Activated naive CD4-positive, alpha-beta T cell treated with anti-CD3 and anti-CD28 coated beads for 36 hours (primary cell): ENCODE data around the gene PPP2R2D. TPM values are rescaled to one million over a fixed set of nuclear protein-coding genes. Genes with fewer than 3 reads are reported as not detected.
"Not testable (repeated sequence)": the region's sequence is repeated elsewhere in the genome, so short reads cannot be mapped to it uniquely, and the experiment has no call there.

Source experiments
- CTCF ChIA-PET: fragments of 350-600 bp; sonication (Branson Sonifier 250); formaldehyde crosslinking; loops from one replicate; lab custom pipeline; 2021; ENCODE audit warnings: antibody characterized with exemption; lab: Charles Lee
- DNase-seq: peaks from one replicate; pipeline ENCODE4 v3.0.0-alpha.2; 2020
- H3K27ac Mint-ChIP-seq: one replicate; pipeline ENCODE4 v1.8.0; 2021; ENCODE audit warnings: mild to moderate bottlenecking, mixed read lengths
- H3K27me3 Mint-ChIP-seq: one replicate; pipeline ENCODE4 v1.8.0; 2021; ENCODE audit warnings: low read depth, mixed read lengths
- H3K36me3 Mint-ChIP-seq: one replicate; pipeline ENCODE4 v1.8.0; 2021; ENCODE audit warnings: low read depth, mixed read lengths
- H3K4me1 Mint-ChIP-seq: one replicate; pipeline ENCODE4 v1.8.0; 2021; ENCODE audit warnings: low read depth, mixed read lengths
- H3K4me3 Mint-ChIP-seq: one replicate; pipeline ENCODE4 v1.8.0; 2021; ENCODE audit warnings: mild to moderate bottlenecking, moderate library complexity, mixed read lengths
- H3K9me3 Mint-ChIP-seq: one replicate; pipeline ENCODE4 v1.8.0; 2021; ENCODE audit warnings: mixed read lengths
- intact Hi-C: fragments of 100-400 bp; cut with micrococcal nuclease; formaldehyde crosslinking; loops from one replicate; pipeline ENCODE4 v1.15.1; 2023
- total RNA-seq, 2 experiments: library from RNA; stranded (reverse); gene quantifications; one replicate each; pipeline ENCODE4 v1.2.3, GENCODE V29; 2021

The PPP2R2D gene
- total RNA-seq, 2 experiments from 2014 or later, result 31.5 to 34.7 TPM

- not testable (repeated sequence) for DNase-seq, H3K27ac Mint-ChIP-seq, H3K4me3 Mint-ChIP-seq, H3K36me3 Mint-ChIP-seq, H3K9me3 Mint-ChIP-seq, H3K27me3 Mint-ChIP-seq
- intact Hi-C loops, result loop anchor here (2.0 kb wide), 1 partner anchor 17 kb away; the partner anchor contains the start of gene PPP2R2D
- CTCF ChIA-PET, result interaction anchor here (0.7 to 0.9 kb wide), 3 partner anchors 139 to 280 kb away, joined by 3 to 5 read pairs (median 4); no protein-coding TSS in a partner anchor
- peaks cover 13% of the 10 kb centered on the region for H3K4me1 Mint-ChIP-seq
Measured at GRCh38 chr10:131883621-131884393, 17.0 kb upstream of the PPP2R2D start.

- H3K27ac Mint-ChIP-seq, result no peak overlapping the region
Measured at GRCh38 chr10:131885391-131886165, 15.2 kb upstream of the PPP2R2D start.

GRCh38 chr10:131886237-131886636 is 14.6 kb upstream of the PPP2R2D start:
- no peak overlapping the region for H3K27ac Mint-ChIP-seq
- CTCF ChIA-PET, result interaction anchor here (0.6 to 4.5 kb wide), 28 partner anchors 8 to 276 kb away, joined by 3 to 94 read pairs (median 5); partner anchors contain the start of genes BNIP3 and PPP2R2D
- peaks cover 13% of the 10 kb centered on the region for H3K4me1 Mint-ChIP-seq
- H3K36me3 Mint-ChIP-seq, result no peaks in the 10 kb centered on the region
- no peaks in the 10 kb centered on the region for H3K27me3 Mint-ChIP-seq
- intact Hi-C loops, result loop anchor here (5.0 kb wide), 1 partner anchor 271 kb away; no protein-coding TSS in a partner anchor
- H3K4me3 Mint-ChIP-seq, result no peak overlapping the region
- H3K9me3 Mint-ChIP-seq, result no peaks in the 10 kb centered on the region
- DNase-seq, result no peak

More at GRCh38 chr10:131885391-131886165, 15.2 kb upstream of the PPP2R2D start:
- Mint-ChIP-seq H3K27me3 (no peaks in the 10 kb centered on the region), H3K4me3 (no peak overlapping the region), H3K4me1 (peaks cover 13% of the 10 kb centered on the region), H3K9me3 (no peaks in the 10 kb centered on the region), H3K36me3 (no peaks in the 10 kb centered on the region)
- DNase-seq, result peak; percentile 86
- CTCF ChIA-PET, result interaction anchor here (0.6 to 4.5 kb wide), 35 partner anchors 8 to 277 kb away, joined by 3 to 94 read pairs (median 4); partner anchors contain the start of genes BNIP3 and PPP2R2D
- intact Hi-C loops, result loop anchor here (1.0 to 5.0 kb wide), 6 partner anchors 15 to 272 kb away; partner anchors contain the start of gene PPP2R2D

- no peaks in the 10 kb centered on the region for H3K9me3 Mint-ChIP-seq
- H3K36me3 Mint-ChIP-seq, result no peaks in the 10 kb centered on the region
- no peak overlapping the region for H3K27ac Mint-ChIP-seq
- peaks cover 13% of the 10 kb centered on the region for H3K4me1 Mint-ChIP-seq
- H3K27me3 Mint-ChIP-seq, result no peaks in the 10 kb centered on the region
- CTCF ChIA-PET, result interaction anchor here (1.1 to 4.5 kb wide), 3 partner anchors 23 to 133 kb away, joined by 3 to 94 read pairs (median 10); no protein-coding TSS in a partner anchor
- no peak overlapping the region for H3K4me3 Mint-ChIP-seq
- DNase-seq, result no peak
- intact Hi-C loops, result loop anchor here (5.0 kb wide), 1 partner anchor 269 kb away; no protein-coding TSS in a partner anchor
Measured at GRCh38 chr10:131888186-131888604, 12.6 kb upstream of the PPP2R2D start.

- H3K4me1 Mint-ChIP-seq, result peaks cover 13% of the 10 kb centered on the region
- no peak for DNase-seq
- H3K9me3 Mint-ChIP-seq, result no peaks in the 10 kb centered on the region
- no peaks in the 10 kb centered on the region for H3K36me3 Mint-ChIP-seq
- intact Hi-C loops, result loop anchor here (5.0 kb wide), 1 partner anchor 268 kb away; no protein-coding TSS in a partner anchor
- H3K4me3 Mint-ChIP-seq, result no peak overlapping the region
- CTCF ChIA-PET, result no interaction called here
- no peak overlapping the region for H3K27ac Mint-ChIP-seq
- no peaks in the 10 kb centered on the region for H3K27me3 Mint-ChIP-seq
Measured at GRCh38 chr10:131889755-131890154, 11.1 kb upstream of the PPP2R2D start.

GRCh38 chr10:131890276-131891195 is 10.3 kb upstream of the PPP2R2D start:
- CTCF ChIA-PET, result no interaction called here
- Mint-ChIP-seq H3K4me1 (peaks cover 11% of the 10 kb centered on the region), H3K27me3 (no peaks in the 10 kb centered on the region), H3K9me3 (no peaks in the 10 kb centered on the region), H3K36me3 (no peaks in the 10 kb centered on the region), H3K27ac (no peak overlapping the region), H3K4me3 (no peak overlapping the region)
- no peak for DNase-seq
- intact Hi-C loops, result no loop called here

- intact Hi-C loops, result no loop called here
- CTCF ChIA-PET, result interaction anchor here (1.3 kb wide), 1 partner anchor 132 kb away, joined by 3 read pairs; no protein-coding TSS in a partner anchor
- no peak for DNase-seq
- Mint-ChIP-seq H3K27me3 (no peaks in the 10 kb centered on the region), H3K4me1 (peaks cover 8% of the 10 kb centered on the region), H3K9me3 (no peaks in the 10 kb centered on the region), H3K27ac (no peak overlapping the region), H3K36me3 (no peaks in the 10 kb centered on the region), H3K4me3 (no peak overlapping the region)
Measured at GRCh38 chr10:131891196-131891928, 9.4 kb upstream of the PPP2R2D start.

GRCh38 chr10:131891929-131892805 is 8.6 kb upstream of the PPP2R2D start:
- peaks cover 9% of the 10 kb centered on the region for H3K4me1 Mint-ChIP-seq
- H3K36me3 Mint-ChIP-seq, result no peaks in the 10 kb centered on the region
- H3K27ac Mint-ChIP-seq, result no peak overlapping the region

GRCh38 chr10:131892806-131893675 is 7.8 kb upstream of the PPP2R2D start:
- H3K36me3 Mint-ChIP-seq, result no peaks in the 10 kb centered on the region
- no peaks in the 10 kb centered on the region for H3K27me3 Mint-ChIP-seq
- intact Hi-C loops, result no loop called here
- H3K4me3 Mint-ChIP-seq, result no peak overlapping the region
- CTCF ChIA-PET, result interaction anchor here (1.3 kb wide), 1 partner anchor 130 kb away, joined by 3 read pairs; no protein-coding TSS in a partner anchor
- DNase-seq, result no peak
- H3K9me3 Mint-ChIP-seq, result no peaks in the 10 kb centered on the region
- no peak overlapping the region for H3K27ac Mint-ChIP-seq
- peaks cover 9% of the 10 kb centered on the region for H3K4me1 Mint-ChIP-seq

More at GRCh38 chr10:131891929-131892805, 8.6 kb upstream of the PPP2R2D start:
- Mint-ChIP-seq H3K9me3 (no peaks in the 10 kb centered on the region), H3K4me3 (no peak overlapping the region), H3K27me3 (no peaks in the 10 kb centered on the region)
- intact Hi-C loops, result no loop called here
- DNase-seq, result no peak
- CTCF ChIA-PET, result interaction anchor here (1.3 kb wide), 1 partner anchor 131 kb away, joined by 3 read pairs; no protein-coding TSS in a partner anchor
